ENCODE measurements around the gene ZNF174. TPM values are rescaled to one million over a fixed set of nuclear protein-coding genes. Genes with fewer than 3 reads are reported as not detected.

Gene ZNF174
- total RNA-seq, 1 experiment from 2014 or later = 8.2 TPM

- Histone ChIP-seq H4K20me1 (ENCODE audit: insufficient read depth) (no peaks in the 10 kb centered on the region), H3K4me2 (ENCODE audit: low read length) (no peak overlapping the region), H3K9ac (ENCODE audit: low read length) (no peak overlapping the region), H2AFZ (ENCODE audit: low read depth, low read length, poor library complexity, severe bottlenecking) (no peak overlapping the region), H3K9me3 (ENCODE audit: control insufficient read depth in 1 of 2, insufficient read depth in 1 of 2, low read depth in 1 of 2, low read length in 2 of 2) (no peaks in the 10 kb centered on the region), H3K36me3 (ENCODE audit: control insufficient read depth in 1 of 2, insufficient read depth in 2 of 2, low read length in 2 of 2) (no peaks in the 10 kb centered on the region), H3K27me3 (ENCODE audit: insufficient read depth, low read length) (no peaks in the 10 kb centered on the region), H3K9me2 (ENCODE audit: insufficient read depth) (no peaks in the 10 kb centered on the region), H3K4me1 (ENCODE audit: control insufficient read depth in 1 of 2, insufficient read depth in 2 of 2, low read length in 2 of 2) (no peaks in the 10 kb centered on the region), H3K79me2 (ENCODE audit: insufficient read depth, low read length) (no peaks in the 10 kb centered on the region), H3K4me3 (replicated peaks in 1 of 2; ENCODE audit: low read depth in 1 of 2, low read length in 2 of 2) (no peak overlapping the region), H3K27ac (ENCODE audit: low read depth, low read length) (no peak overlapping the region)
- no TSS peak for BruUV-seq (replicated peaks)
- intact Hi-C loops (cut with micrococcal nuclease) = no loop called here
- CTCF ChIA-PET = no interaction called here
- ATAC-seq = no peak
- RAD21 ChIA-PET (ENCODE audit: low non-redundant PET in 1 of 2, low total read pairs in 2 of 2, uncharacterized antibody in 2 of 2, unreplicated experiment in 2 of 2) = no interaction called here
- no peak for DNase-seq (ENCODE audit: low read depth, low spot score)
- POLR2A ChIA-PET = no interaction called here
- TF ChIP-seq POLR2A (IDR thresholded peaks at IDR 0.05; ENCODE audit: borderline replicate concordance, extremely low read depth, insufficient read depth, insufficient read length) (no peak), ZFX (IDR thresholded peaks at IDR 0.05) (no peak), SRF (IDR thresholded peaks at IDR 0.05; ENCODE audit: low read depth) (no peak), CEBPB (IDR thresholded peaks at IDR 0.05; ENCODE audit: low read depth) (no peak), TCF7L2 (IDR thresholded peaks at IDR 0.05; ENCODE audit: borderline replicate concordance, extremely low read depth, insufficient read depth, insufficient read length) (no peak)
- TF ChIP-seq, protein P1, sequence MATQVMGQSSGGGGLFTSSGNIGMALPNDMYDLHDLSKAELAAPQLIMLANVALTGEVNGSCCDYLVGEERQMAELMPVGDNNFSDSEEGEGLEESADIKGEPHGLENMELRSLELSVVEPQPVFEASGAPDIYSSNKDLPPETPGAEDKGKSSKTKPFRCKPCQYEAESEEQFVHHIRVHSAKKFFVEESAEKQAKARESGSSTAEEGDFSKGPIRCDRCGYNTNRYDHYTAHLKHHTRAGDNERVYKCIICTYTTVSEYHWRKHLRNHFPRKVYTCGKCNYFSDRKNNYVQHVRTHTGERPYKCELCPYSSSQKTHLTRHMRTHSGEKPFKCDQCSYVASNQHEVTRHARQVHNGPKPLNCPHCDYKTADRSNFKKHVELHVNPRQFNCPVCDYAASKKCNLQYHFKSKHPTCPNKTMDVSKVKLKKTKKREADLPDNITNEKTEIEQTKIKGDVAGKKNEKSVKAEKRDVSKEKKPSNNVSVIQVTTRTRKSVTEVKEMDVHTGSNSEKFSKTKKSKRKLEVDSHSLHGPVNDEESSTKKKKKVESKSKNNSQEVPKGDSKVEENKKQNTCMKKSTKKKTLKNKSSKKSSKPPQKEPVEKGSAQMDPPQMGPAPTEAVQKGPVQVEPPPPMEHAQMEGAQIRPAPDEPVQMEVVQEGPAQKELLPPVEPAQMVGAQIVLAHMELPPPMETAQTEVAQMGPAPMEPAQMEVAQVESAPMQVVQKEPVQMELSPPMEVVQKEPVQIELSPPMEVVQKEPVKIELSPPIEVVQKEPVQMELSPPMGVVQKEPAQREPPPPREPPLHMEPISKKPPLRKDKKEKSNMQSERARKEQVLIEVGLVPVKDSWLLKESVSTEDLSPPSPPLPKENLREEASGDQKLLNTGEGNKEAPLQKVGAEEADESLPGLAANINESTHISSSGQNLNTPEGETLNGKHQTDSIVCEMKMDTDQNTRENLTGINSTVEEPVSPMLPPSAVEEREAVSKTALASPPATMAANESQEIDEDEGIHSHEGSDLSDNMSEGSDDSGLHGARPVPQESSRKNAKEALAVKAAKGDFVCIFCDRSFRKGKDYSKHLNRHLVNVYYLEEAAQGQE (IDR thresholded peaks at IDR 0.05; ENCODE audit: low read depth) = no peak
- TF ChIP-seq, protein P2, sequence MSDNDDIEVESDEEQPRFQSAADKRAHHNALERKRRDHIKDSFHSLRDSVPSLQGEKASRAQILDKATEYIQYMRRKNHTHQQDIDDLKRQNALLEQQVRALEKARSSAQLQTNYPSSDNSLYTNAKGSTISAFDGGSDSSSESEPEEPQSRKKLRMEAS (IDR thresholded peaks at IDR 0.05) = no peak
- TF ChIP-seq, protein P3, sequence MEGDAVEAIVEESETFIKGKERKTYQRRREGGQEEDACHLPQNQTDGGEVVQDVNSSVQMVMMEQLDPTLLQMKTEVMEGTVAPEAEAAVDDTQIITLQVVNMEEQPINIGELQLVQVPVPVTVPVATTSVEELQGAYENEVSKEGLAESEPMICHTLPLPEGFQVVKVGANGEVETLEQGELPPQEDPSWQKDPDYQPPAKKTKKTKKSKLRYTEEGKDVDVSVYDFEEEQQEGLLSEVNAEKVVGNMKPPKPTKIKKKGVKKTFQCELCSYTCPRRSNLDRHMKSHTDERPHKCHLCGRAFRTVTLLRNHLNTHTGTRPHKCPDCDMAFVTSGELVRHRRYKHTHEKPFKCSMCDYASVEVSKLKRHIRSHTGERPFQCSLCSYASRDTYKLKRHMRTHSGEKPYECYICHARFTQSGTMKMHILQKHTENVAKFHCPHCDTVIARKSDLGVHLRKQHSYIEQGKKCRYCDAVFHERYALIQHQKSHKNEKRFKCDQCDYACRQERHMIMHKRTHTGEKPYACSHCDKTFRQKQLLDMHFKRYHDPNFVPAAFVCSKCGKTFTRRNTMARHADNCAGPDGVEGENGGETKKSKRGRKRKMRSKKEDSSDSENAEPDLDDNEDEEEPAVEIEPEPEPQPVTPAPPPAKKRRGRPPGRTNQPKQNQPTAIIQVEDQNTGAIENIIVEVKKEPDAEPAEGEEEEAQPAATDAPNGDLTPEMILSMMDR (IDR thresholded peaks at IDR 0.05 in 2 of 3, conservative IDR thresholded peaks at IDR 0.05 in 1 of 3; ENCODE audit: borderline replicate concordance in 1 of 3, insufficient read depth in 1 of 3, low read depth in 2 of 3, low read length in 2 of 3) = no peak
These were observed 31.9 kb upstream of the ZNF174 start for GRCh38 chr16:3369073-3369472.
